GM21360 (cell line): ENCODE results near the gene ACIN1.
A peak's percentile ranks its signal among the peaks of the same experiment; 100 is the strongest.

ENCODE experiments used
- ATAC-seq: cut with Tn5 transposase; IDR thresholded peaks from one replicate; pipeline ENCODE4 v1.9.1; 2021; ENCODE audit warnings: mild to moderate bottlenecking, moderate library complexity; ENCODE audit not compliant: unreplicated experiment

The ACIN1 gene, protein sequence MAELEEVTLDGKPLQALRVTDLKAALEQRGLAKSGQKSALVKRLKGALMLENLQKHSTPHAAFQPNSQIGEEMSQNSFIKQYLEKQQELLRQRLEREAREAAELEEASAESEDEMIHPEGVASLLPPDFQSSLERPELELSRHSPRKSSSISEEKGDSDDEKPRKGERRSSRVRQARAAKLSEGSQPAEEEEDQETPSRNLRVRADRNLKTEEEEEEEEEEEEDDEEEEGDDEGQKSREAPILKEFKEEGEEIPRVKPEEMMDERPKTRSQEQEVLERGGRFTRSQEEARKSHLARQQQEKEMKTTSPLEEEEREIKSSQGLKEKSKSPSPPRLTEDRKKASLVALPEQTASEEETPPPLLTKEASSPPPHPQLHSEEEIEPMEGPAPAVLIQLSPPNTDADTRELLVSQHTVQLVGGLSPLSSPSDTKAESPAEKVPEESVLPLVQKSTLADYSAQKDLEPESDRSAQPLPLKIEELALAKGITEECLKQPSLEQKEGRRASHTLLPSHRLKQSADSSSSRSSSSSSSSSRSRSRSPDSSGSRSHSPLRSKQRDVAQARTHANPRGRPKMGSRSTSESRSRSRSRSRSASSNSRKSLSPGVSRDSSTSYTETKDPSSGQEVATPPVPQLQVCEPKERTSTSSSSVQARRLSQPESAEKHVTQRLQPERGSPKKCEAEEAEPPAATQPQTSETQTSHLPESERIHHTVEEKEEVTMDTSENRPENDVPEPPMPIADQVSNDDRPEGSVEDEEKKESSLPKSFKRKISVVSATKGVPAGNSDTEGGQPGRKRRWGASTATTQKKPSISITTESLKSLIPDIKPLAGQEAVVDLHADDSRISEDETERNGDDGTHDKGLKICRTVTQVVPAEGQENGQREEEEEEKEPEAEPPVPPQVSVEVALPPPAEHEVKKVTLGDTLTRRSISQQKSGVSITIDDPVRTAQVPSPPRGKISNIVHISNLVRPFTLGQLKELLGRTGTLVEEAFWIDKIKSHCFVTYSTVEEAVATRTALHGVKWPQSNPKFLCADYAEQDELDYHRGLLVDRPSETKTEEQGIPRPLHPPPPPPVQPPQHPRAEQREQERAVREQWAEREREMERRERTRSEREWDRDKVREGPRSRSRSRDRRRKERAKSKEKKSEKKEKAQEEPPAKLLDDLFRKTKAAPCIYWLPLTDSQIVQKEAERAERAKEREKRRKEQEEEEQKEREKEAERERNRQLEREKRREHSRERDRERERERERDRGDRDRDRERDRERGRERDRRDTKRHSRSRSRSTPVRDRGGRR

DNA sequence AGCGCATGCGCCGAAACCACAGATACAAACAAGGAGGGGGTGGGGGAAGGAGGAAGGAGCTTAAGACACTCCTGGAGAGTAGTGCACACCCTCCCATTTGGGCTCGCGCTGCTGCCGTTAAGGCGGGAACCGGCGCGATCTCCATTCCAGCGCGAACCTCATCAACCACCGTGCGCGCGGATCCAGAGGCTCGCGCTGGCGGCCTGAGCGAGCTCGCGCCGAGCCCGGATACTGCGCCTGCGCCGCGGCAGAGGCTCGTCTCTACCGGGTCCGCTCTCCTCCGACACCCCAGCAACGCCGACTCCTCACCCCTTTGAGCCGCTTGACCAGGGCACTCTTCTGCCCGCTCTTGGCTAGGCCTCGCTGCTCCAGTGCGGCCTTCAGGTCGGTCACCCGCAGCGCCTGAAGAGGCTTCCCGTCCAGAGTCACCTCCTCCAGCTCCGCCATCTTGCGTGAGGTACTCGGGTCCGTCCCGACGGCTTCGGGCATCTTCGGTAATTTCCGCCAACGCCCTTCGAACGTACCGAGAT lies at the start of gene ACIN1:
Gene ACIN1 (minus strand): TSS at position 471 of the 530 bp plus-strand sequence. CDS start 24 bp downstream, at position 447.
- ATAC-seq = peak; percentile 37

- no peak for ATAC-seq
Observed at GRCh38 chr14:23143911-23144310, 49.0 kb upstream of the ACIN1 start.

- no peak for ATAC-seq
Observed at GRCh38 chr14:23142826-23143225, 47.9 kb upstream of the ACIN1 start.

DNA sequence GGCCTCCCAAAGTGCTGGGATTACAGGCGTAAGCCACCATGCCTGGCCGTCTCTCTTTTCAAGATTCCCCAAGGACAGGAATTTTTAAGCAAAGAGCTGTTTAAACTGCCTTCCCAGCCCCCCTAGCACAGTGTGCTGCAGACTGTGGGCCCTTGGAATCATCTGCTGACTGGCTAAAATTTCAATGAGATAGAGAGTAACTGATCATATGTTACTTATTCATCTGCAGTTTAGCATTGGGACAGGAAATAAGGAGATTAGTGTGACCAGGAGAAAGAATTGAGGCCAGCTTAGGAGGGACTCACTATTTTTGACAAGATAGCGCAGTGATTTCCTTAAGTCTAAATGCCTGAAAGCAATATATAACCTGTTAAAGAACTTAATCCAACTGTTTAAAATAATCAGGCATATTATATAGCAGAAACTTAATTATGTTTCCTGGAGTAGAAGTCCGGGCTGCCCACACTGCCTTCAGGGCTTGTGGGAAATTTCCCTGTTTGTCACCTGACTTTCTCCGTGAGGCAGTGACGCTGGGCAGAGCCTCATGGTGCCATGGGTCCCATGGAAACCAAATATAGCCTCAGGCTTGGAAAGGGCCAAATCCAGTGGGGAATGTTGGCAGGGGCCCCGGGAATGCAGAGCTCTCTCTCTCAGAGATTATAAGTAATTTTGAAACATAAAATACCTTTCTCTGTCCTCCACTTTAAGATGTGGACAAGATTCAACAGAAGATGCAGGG lies 46.9 kb upstream of the ACIN1 start:
- no peak for ATAC-seq

DNA sequence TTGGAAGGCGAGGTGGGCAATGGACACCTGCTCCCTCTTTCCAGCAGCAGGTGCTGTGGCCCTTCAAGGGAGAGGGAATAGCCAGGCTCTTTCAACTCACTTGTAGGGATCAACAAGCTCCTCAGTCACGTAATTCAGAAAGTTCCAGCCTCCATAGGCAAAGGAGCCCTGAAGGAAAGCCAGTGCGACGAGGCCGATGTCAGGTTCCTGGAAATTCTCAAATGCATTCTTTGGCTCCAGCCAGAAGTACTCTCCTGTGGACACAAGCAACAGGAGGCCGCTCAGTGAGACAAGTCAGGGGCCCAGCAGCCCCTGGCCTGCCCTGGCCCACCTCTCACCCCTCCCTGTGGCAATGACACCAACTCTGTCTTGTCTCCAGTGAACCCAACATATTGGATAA lies 45.4 kb upstream of the ACIN1 start:
- ATAC-seq = no peak

DNA sequence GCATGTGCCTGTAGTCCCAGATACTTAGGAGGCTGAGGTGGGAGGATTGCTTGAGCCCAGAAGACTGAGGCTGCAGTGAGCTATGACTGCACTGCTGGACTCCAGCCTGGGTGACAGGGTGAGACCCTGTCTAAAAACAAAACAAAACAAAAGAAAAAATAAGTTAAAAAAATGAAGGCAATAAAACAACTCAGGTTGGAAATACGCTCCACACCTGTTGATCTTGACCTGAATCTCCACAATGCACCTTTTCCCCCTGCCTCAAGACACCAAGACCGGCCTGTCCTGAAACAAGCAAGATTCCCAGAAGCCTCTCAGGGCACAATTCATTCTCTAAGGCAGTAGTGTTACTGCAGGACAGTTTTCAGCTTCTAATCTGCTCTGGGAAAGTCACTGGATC lies 44.9 kb upstream of the ACIN1 start:
- ATAC-seq = no peak

- no peak for ATAC-seq
Observed at GRCh38 chr14:23137813-23138535, 43.0 kb upstream of the ACIN1 start.

DNA sequence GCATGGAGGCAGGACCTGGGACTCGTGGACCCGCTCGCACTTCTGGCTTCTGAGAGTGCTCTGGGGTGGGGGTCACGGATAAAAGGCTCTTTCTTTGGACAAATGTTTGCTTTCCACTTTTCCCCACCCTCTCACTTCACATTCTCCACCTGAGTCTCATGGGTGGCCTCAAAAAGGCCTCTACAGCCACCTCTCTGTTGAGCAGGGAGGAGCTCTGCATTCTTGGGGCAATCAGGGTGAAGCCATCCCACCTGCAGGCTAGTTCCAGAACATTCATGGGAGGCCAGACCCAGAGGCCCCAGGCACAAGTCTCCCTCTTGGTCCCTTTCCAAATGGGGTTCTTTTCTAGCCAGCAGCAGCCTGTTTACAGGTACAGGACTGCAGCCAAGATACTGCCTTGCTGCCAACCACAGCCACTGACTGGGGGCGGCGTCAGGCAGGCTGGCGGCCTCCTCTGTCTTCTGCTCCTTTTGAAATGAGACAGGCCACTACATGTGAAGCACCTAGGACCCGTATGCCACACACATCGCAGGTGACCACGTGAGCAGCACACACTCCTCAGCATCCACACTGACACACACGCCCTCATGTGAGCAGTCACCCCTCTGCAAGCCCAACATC lies 42.4 kb upstream of the ACIN1 start:
- no peak for ATAC-seq

GRCh38 chr14:23136566-23137133 lies 41.7 kb upstream of the ACIN1 start:
- no peak for ATAC-seq

- ATAC-seq = no peak
Observed at GRCh38 chr14:23132970-23133369, 38.0 kb upstream of the ACIN1 start.

GRCh38 chr14:23131482-23131881 lies 36.5 kb upstream of the ACIN1 start:
- ATAC-seq = no peak

GRCh38 chr14:23130871-23131270 lies 35.9 kb upstream of the ACIN1 start:
- ATAC-seq = no peak

- ATAC-seq = no peak
Observed at GRCh38 chr14:23129759-23130316, 34.9 kb upstream of the ACIN1 start.

GRCh38 chr14:23128969-23129758 lies 34.2 kb upstream of the ACIN1 start:
- ATAC-seq = no peak

- no peak for ATAC-seq
Observed at GRCh38 chr14:23127861-23128260, 32.9 kb upstream of the ACIN1 start.

GRCh38 chr14:23126548-23127278 lies 31.8 kb upstream of the ACIN1 start:
- no peak for ATAC-seq

- ATAC-seq = no peak
Observed at GRCh38 chr14:23125933-23126524, 31.1 kb upstream of the ACIN1 start.
